Stomach (tissue), 19 donors: ENCODE measurements around the gene TAMM41. TPM values are rescaled to one million over a fixed set of nuclear protein-coding genes. Genes with fewer than 3 reads are reported as not detected.
"Not testable (repeated sequence)": the region's sequence is repeated elsewhere in the genome, so short reads cannot be mapped to it uniquely, and the experiment has no call there.

ENCODE experiments used
- DNase-seq, 2 donors: peaks; one replicate each; pipeline versions ENCODE4 v3.0.0 to v3.0.0-alpha.2; 2013 to 2019
- H3K27ac ChIP-seq, 5 donors: fragments of 200-600 bp in 4 of 5; sonication (generic) in 4 of 5; one replicate each; pipeline ENCODE4 v1.5.1; 2013 to 2019; ENCODE audit warnings: mild to moderate bottlenecking in 1 of 5, moderate library complexity in 1 of 5
- H3K27me3 ChIP-seq, 3 donors: fragments of 200-600 bp; sonication (generic); one replicate each; pipeline ENCODE4 v1.5.1; 2017 to 2019; ENCODE audit warnings: mixed run types in 1 of 3
- H3K36me3 ChIP-seq, 4 donors: fragments of 200-600 bp; sonication (generic); 1 replicate in 3 of 4; 2 replicates in 1 of 4; pipeline ENCODE4 v1.5.1; 2016 to 2019
- H3K4me1 ChIP-seq, 4 donors: fragments of 200-600 bp; sonication (generic); one replicate each; pipeline ENCODE4 v1.5.1; 2016 to 2019
- H3K4me3 ChIP-seq, 4 donors: fragments of 200-600 bp; sonication (generic) in 3 of 4; one replicate each; pipeline ENCODE4 v1.5.1; 2016 to 2019; ENCODE audit warnings: mild to moderate bottlenecking in 1 of 4
- H3K9me3 ChIP-seq, 4 donors: fragments of 200-600 bp; sonication (generic); one replicate each; pipeline ENCODE4 v1.5.1; 2016 to 2019
- EP300 ChIP-seq: sonication (generic); formaldehyde crosslinking; IDR thresholded peaks from one replicate; pipeline ENCODE4 v1.6.1; 2017; ENCODE audit warnings: antibody characterized with exemption
- POLR2A ChIP-seq, 4 donors: fragments of 450-650 bp; IDR thresholded peaks; one replicate each; pipeline ENCODE4 v1.6.1; 2016; ENCODE audit warnings: antibody characterized with exemption in 4 of 4, control low read depth in 2 of 4, mild to moderate bottlenecking in 1 of 4, moderate library complexity in 1 of 4
- POLR2AphosphoS5 ChIP-seq, 3 donors: sonication (generic); formaldehyde crosslinking; IDR thresholded peaks; one replicate each; pipeline ENCODE4 v1.6.1; 2016; ENCODE audit warnings: antibody characterized with exemption in 3 of 3
- WGBS, 5 donors: extraction: QIAGEN DNeasy Blood & Tissue Kit in 3 of 5; methylation state at CpG; one replicate each; pipeline versions ENCODE4 v1.1.5 to v1.1.7; 2013 to 2018; 5-methylcytosine and 5-hydroxymethylcytosine counted together
- intact Hi-C: fragments of 100-400 bp; cut with DNase I; formaldehyde crosslinking; loops from one replicate; pipeline ENCODE4 v1.15.1; 2023; ENCODE audit warnings: low total_unique reads
- long read RNA-seq, 10 donors: transcript quantifications; one replicate each; lab custom pipeline, GENCODE V29; 2026
- polyA plus RNA-seq, 3 donors: library from polyadenylated mRNA; stranded (reverse); fragments of 200-250 nt; gene quantifications; one replicate each; pipeline ENCODE4 v1.2.3, GENCODE V29; 2013
- total RNA-seq, 5 donors: library from RNA; depleted of rRNA; stranded (reverse); fragments of >200 nt; gene quantifications; one replicate each; pipeline versions ENCODE4 v1.1.0 to v1.2.3, GENCODE V29; 2014 to 2016
- TF ChIP-seq, protein P1 (sequence below), 7 experiments: fragments of 450-650 bp in 4 of 7; fragments of 200-600 bp in 3 of 7; sonication (generic) in 3 of 7; IDR thresholded peaks; one replicate each; pipeline ENCODE4 v1.5.1; 2016 to 2019; ENCODE audit warnings: antibody characterized with exemption in 7 of 7, control low read depth in 2 of 7, mild to moderate bottlenecking in 1 of 7
- donor health status: healthy with polysubstance abuse.
- donor health status: Bipolar disorder and iron deficiency.
- donor health status: healthy.

Gene TAMM41, protein sequence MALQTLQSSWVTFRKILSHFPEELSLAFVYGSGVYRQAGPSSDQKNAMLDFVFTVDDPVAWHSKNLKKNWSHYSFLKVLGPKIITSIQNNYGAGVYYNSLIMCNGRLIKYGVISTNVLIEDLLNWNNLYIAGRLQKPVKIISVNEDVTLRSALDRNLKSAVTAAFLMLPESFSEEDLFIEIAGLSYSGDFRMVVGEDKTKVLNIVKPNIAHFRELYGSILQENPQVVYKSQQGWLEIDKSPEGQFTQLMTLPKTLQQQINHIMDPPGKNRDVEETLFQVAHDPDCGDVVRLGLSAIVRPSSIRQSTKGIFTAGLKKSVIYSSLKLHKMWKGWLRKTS
- total RNA-seq (10 to 100 TPM in 2 of 5 donors, 1 to 10 TPM in 3; 4.3 to 22.9 (median 7.6) TPM), polyA plus RNA-seq (10 to 100 TPM in 1 of 3 donors, 1 to 10 TPM in 2; 8.5 to 12.3 (median 8.9) TPM)
- long read RNA-seq, donor 1, partial matches to known transcripts, result 0 of 2 reads
- long read RNA-seq, donor 1, other reads (novel, unspliced or antisense), result 0 of 2 reads
- long read RNA-seq, donor 2, partial matches to known transcripts, result 0 of 3 reads
- long read RNA-seq, donor 2, other reads (novel, unspliced or antisense), result 0 of 3 reads
- long read RNA-seq, donor 3, partial matches to known transcripts, result 0 of 1 reads
- long read RNA-seq, donor 3, other reads (novel, unspliced or antisense), result 0 of 1 reads
- long read RNA-seq, donor 4, partial matches to known transcripts, result 0 of 1 reads
- long read RNA-seq, donor 4, other reads (novel, unspliced or antisense), result 0 of 1 reads
- long read RNA-seq, donor 5, partial matches to known transcripts, result 0 of 2 reads
- long read RNA-seq, donor 5, other reads (novel, unspliced or antisense), result 0 of 2 reads
- long read RNA-seq, donor 6, result 0 reads
- long read RNA-seq, donor 7, partial matches to known transcripts, result 0 of 3 reads
- long read RNA-seq, donor 7, other reads (novel, unspliced or antisense), result 0 of 3 reads
- long read RNA-seq, donor 8, partial matches to known transcripts, result 0 of 3 reads
- long read RNA-seq, donor 8, other reads (novel, unspliced or antisense), result 0 of 3 reads
- long read RNA-seq, donor 9, partial matches to known transcripts, result 0 of 3 reads
- long read RNA-seq, donor 9, other reads (novel, unspliced or antisense), result 0 of 3 reads
- long read RNA-seq, donor 10, partial matches to known transcripts, result 0 of 2 reads
- long read RNA-seq, donor 10, other reads (novel, unspliced or antisense), result 0 of 2 reads

DNA sequence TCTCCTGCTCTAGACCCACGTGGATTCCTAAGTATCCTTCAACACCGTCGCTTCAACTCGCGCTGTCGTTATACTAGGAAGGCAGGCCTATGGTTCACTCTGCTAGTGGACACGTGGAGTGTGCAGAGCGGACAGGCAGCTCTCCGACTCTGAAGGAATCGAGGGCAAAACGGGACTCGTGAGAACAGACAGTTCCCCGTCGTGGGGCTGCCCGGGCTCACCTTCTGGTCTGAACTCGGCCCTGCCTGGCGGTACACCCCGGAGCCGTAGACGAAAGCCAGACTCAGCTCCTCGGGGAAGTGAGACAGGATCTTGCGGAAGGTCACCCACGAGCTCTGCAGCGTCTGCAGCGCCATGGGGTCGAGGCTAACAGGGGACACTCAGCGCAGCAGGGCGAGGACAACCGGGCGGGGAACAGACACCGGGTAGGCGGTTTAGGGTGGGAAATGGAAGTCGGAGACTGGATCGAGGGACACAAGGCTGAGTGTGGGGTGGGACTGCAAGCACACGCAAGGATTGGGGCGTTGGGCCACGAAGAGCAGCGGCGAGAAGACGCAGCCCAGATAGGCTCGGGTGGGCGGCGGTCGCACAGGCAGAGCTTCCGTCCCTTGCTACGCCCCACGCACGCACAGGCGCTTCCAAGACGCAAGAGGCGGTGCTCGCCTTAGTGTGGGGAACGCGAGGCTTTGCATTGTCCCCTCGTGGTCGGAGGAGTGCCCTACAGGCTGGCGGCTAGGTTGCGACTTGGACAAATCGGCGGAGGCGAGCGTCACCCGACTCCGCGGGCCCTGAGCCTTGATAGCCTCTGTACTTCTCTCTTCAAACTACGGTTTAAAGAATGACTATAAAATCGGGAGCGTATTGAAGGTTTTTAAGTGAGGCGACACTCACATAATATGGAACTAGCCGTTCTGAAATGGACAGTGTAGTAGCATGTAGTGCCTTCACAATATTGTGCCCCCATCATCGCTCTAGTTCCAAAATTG lies at the start of gene TAMM41:
Gene TAMM41 (minus strand): TSS at position 605 of the 986 bp plus-strand sequence. CDS start 249 bp downstream, at position 356.
- Histone ChIP-seq H3K27me3 (no peaks in the 10 kb centered on the region), H3K4me1 (peaks cover 13 to 34% (median 22%) of the 10 kb centered on the region in 4 donors), H3K4me3 (peak within 1 kb of the TSS; percentile 73 to 91 (median 86)), H3K9me3 (no peaks in the 10 kb centered on the region), H3K36me3 (peaks cover 20 to 29% (median 26%) of the 10 kb centered on the region in 4 donors), H3K27ac (peak within 1 kb of the TSS; percentile 85 to 92 (median 92))
- 2% methylated on average over 51 to 71 of the region's 71 CpGs for WGBS, 5 donors
- intact Hi-C loops, result no loop called here
- TF ChIP-seq, protein P1, sequence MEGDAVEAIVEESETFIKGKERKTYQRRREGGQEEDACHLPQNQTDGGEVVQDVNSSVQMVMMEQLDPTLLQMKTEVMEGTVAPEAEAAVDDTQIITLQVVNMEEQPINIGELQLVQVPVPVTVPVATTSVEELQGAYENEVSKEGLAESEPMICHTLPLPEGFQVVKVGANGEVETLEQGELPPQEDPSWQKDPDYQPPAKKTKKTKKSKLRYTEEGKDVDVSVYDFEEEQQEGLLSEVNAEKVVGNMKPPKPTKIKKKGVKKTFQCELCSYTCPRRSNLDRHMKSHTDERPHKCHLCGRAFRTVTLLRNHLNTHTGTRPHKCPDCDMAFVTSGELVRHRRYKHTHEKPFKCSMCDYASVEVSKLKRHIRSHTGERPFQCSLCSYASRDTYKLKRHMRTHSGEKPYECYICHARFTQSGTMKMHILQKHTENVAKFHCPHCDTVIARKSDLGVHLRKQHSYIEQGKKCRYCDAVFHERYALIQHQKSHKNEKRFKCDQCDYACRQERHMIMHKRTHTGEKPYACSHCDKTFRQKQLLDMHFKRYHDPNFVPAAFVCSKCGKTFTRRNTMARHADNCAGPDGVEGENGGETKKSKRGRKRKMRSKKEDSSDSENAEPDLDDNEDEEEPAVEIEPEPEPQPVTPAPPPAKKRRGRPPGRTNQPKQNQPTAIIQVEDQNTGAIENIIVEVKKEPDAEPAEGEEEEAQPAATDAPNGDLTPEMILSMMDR (IDR thresholded peaks at IDR 0.05), result peak in 5 of 7 experiments; percentile 70 to 91 (median 82)
- TF ChIP-seq POLR2A (IDR thresholded peaks at IDR 0.05) (peak in 2 of 4 donors; percentile 27 to 61), EP300 (no peak), POLR2AphosphoS5 (IDR thresholded peaks at IDR 0.05) (peak; percentile 87 to 97 (median 92))
- DNase-seq, result peak; percentile 91 to 97

DNA sequence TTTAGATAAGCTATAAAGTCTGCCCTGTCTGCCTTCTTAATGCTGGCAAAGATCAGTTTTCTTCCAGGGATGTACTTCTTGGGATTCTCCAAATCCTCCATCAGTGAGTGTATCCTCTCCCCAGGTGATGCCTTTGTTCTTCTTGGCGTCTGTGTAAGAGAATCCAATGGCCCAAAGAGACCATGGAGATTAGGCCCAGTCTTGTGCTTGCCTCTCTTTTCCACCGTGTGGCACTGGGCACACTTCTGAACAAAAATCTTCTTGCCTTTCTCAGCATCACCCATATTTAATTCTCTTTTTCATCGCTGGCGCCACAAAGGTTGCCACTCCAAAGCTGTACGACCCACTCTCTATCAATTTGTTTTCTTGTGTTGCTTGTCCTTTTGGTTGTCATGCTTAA lies 32.2 kb upstream of the TAMM41 start:
- TF ChIP-seq, protein P1 (IDR thresholded peaks at IDR 0.05), result no peak
- no peak for TF ChIP-seq POLR2AphosphoS5 (IDR thresholded peaks at IDR 0.05)
- TF ChIP-seq EP300, result no peak
- TF ChIP-seq POLR2A (IDR thresholded peaks at IDR 0.05), result no peak
- H3K4me3 ChIP-seq, result no peak overlapping the region
- WGBS, 5 donors, result 64 to 72% (median 67%) methylated on average over 5 of the region's 5 CpGs
- no peaks in the 10 kb centered on the region for H3K36me3 ChIP-seq
- intact Hi-C loops, result no loop called here
- H3K27ac ChIP-seq, result no peak overlapping the region
- no peaks in the 10 kb centered on the region for H3K4me1 ChIP-seq
- no peak for DNase-seq
- H3K9me3 ChIP-seq, result no peaks in the 10 kb centered on the region
- peaks cover 0 to 4% (median 0%) of the 10 kb centered on the region in 3 donors for H3K27me3 ChIP-seq

DNA sequence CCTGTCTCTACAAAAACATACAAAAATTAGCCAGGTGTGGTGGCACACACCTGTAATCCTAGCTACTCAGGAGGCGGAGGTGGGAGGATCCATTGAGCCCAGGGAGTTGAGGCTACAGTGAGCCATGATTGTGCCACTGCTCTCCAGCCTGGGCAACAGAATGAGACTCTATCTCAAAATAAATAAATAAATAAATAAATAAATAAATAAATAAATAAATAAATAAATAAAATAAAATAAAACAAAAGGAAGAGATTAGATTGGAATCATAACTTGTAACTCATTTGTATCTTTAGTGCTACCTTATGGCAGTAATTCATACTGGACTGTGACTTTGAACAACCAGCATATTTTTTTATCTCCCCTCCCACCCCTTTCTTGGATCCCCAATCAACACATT lies 28.0 kb upstream of the TAMM41 start:
- H3K4me3 ChIP-seq, H3K9me3 ChIP-seq, H3K27ac ChIP-seq, H3K4me1 ChIP-seq, H3K36me3 ChIP-seq, intact Hi-C loops, DNase-seq, H3K27me3 ChIP-seq: not testable (repeated sequence)
- WGBS, 5 donors, result 88 to 100% (median 90%) methylated on average over 1 of the region's 1 CpG

DNA sequence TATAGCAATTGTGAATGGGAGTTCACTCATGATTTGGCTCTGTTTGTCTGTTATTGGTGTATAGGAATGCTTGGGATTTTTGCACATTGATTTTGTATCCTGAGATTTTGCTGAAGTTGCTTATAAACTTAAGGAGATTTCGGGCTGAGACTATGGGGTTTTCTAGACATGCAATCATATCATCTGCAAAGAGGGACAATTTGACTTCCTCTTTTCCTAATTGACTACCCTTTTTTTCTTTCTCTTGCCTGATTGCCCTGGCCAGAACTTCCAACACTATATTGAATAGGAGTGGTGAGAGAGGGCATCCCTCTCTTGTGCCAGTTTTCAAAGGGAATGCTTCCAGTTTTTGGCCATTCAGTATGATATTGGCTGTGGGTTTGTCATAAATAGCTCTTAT lies 17.1 kb upstream of the TAMM41 start:
- intact Hi-C loops, DNase-seq, H3K27ac ChIP-seq, H3K4me1 ChIP-seq, H3K4me3 ChIP-seq, H3K36me3 ChIP-seq, H3K27me3 ChIP-seq, H3K9me3 ChIP-seq: not testable (repeated sequence)
- WGBS, 5 donors, result 65 to 75% (median 68%) methylated on average over 1 of the region's 1 CpG

DNA sequence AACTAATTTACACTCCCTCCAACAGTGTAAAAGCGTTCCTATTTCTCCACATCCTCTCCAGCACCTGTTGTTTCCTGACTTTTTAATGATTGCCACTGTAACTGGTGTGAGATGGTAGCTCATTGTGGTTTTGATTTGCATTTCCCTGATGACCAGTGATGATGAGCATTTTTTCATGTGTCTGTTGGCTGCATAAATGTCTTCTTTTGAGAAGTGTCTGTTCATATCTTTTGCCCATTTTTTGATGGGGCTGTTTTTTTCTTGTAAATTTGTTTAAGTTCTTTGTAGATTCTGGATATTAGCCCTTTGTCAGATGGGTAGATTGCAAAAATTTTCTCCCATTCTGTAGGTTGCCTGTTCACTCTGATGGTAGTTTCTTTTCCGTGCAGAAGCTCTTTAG lies 15.9 kb upstream of the TAMM41 start:
- intact Hi-C loops, H3K4me3 ChIP-seq, H3K27me3 ChIP-seq, DNase-seq, H3K36me3 ChIP-seq, H3K9me3 ChIP-seq, H3K27ac ChIP-seq, H3K4me1 ChIP-seq: not testable (repeated sequence)
- 83 to 94% (median 93%) methylated on average over 2 of the region's 2 CpGs for WGBS, 5 donors

DNA sequence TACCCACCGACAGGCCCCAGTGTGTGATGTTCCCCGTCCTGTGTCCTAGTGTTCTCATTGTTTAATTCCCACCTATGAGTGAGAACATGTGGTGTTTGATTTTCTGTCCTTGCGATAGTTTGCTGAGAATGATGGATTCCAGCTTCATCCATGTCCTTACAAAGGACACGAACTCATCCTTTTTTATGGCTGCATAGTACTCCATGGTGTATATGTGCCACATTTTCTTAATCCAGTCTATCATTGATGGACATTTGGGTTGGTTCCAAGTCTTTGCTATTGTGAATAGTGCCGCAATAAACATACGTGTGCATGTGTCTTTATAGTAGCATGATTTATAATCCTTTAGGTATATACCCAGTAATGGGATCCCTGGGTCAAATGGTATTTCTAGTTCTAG lies 15.5 kb upstream of the TAMM41 start:
- H3K27me3 ChIP-seq, H3K9me3 ChIP-seq, H3K36me3 ChIP-seq, H3K4me3 ChIP-seq, DNase-seq, intact Hi-C loops, H3K27ac ChIP-seq, H3K4me1 ChIP-seq: not testable (repeated sequence)
- 86 to 96% (median 92%) methylated on average over 4 to 6 of the region's 6 CpGs for WGBS, 5 donors

DNA sequence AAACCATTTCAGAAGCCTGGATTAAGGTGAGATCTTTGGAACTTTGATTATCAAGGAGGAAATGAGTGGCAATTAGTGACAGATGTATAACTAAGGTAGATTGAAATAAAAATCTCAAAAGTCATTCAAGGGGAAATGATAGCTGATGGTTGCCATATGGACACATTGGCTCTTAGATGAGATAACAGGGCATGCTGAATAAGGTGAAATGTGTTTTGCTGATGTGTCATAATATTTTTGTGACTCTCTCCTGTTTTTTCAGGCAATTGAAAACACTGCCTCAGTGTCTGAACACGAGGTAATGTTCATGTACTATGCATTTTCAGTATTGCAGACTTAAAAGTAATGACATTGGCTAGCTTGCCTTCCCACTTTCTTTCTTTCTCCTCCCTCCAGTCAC lies 13.5 kb upstream of the TAMM41 start:
- H3K27ac ChIP-seq, H3K27me3 ChIP-seq, DNase-seq, H3K4me1 ChIP-seq, H3K4me3 ChIP-seq, intact Hi-C loops, H3K36me3 ChIP-seq, H3K9me3 ChIP-seq: not testable (repeated sequence)
- WGBS, 5 donors, result 6 to 30% (median 28%) methylated on average over 1 of the region's 1 CpG
